ENCODE measurements around the gene SLC9A5.

DNA sequence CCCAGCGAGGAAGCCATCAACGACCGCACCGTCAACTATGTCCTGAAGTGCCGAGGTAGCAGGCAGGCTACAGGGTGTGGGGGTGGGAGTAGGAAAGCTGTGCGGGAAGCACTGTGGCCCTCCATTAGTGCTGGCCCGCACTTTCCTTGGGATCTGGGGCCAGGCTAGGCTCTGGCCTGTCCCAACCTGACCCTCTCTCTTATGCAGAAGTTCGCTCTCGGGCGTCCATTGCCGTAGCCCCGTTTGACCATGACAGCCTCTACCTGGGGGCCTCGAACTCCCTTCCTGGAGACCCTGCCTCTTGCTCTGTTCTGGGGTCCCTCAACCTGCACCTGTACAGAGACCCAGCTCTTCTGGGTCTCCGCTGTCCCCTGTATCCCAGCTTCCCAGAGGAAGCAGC lies 39.2 kb downstream of the SLC9A5 start:
- TF ChIP-seq, protein P1, sequence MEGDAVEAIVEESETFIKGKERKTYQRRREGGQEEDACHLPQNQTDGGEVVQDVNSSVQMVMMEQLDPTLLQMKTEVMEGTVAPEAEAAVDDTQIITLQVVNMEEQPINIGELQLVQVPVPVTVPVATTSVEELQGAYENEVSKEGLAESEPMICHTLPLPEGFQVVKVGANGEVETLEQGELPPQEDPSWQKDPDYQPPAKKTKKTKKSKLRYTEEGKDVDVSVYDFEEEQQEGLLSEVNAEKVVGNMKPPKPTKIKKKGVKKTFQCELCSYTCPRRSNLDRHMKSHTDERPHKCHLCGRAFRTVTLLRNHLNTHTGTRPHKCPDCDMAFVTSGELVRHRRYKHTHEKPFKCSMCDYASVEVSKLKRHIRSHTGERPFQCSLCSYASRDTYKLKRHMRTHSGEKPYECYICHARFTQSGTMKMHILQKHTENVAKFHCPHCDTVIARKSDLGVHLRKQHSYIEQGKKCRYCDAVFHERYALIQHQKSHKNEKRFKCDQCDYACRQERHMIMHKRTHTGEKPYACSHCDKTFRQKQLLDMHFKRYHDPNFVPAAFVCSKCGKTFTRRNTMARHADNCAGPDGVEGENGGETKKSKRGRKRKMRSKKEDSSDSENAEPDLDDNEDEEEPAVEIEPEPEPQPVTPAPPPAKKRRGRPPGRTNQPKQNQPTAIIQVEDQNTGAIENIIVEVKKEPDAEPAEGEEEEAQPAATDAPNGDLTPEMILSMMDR (IDR thresholded peaks at IDR 0.05) = no peak
- TF ChIP-seq POLR2A (IDR thresholded peaks at IDR 0.05) = no peak

All from testis (tissue), 2 donors.